Measurements from ENCODE around the gene HOXB9. TPM values are rescaled to one million over a fixed set of nuclear protein-coding genes. Genes with fewer than 3 reads are reported as not detected.
A peak's percentile ranks its signal among the peaks of the same experiment; 100 is the strongest.

Gene HOXB9
- total RNA-seq, 1 experiment from 2014 or later = not detected

DNA sequence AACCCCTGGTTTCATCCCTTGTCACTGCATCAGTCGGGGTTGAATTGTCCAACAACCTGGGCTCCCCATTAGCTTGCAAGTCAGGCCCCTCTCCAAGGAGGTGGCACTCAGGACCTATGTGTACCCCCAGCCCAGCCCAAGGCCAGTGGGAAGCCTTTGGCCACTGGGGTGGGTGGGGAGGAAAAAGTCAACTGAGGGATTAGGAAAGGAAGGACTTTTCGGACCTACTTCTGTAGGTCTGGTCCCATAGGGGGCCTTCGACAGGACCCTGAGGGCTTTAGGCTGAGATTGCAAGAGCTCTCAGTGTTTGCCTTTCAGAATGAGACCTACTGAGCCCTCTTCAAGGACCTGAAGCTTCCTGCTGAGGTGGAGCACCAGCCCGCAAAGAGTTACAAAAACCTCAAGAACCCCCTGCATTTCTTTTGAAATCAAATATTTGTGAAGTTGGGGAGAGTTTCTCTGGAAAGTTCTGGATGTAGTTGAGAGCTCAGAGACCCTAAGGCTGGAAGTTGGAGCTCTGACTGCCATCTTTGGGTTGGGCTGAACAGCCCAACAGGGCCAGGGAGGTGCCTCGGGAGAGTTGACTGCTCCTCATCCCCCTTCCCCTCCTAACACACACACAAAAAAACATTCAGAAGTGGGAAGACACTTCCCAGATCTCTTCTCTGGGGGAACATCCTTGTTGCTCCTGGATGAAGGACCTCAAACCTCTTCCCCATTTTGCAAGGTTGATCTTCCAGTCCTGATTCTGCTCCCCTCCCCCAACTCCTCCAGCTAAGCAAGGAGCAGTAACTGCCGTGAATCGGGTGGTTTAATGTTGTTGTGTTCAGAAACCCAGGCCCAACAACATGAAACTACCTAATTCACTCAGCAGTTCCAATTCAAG, 5.8 kb upstream of the HOXB9 start:
- H3K27ac ChIP-seq (ENCODE audit: insufficient read length, low read depth, low read length) = no peak overlapping the region
- H2BK12ac ChIP-seq (ENCODE audit: insufficient read length, low read depth, low read length) = no peak overlapping the region
- H3T11ph ChIP-seq (ENCODE audit: low read length) = no peak overlapping the region
- H4K5ac ChIP-seq (ENCODE audit: insufficient read length, low read depth, low read length) = no peak overlapping the region
- TF ChIP-seq CTCF (conservative IDR thresholded peaks at IDR 0.05) = no peak
- H2AK5ac ChIP-seq (ENCODE audit: insufficient read length, low read length) = no peak overlapping the region
- no peak overlapping the region for H2BK120ac ChIP-seq (ENCODE audit: low read depth, low read length, poor library complexity, severe bottlenecking)
- H3K79me2 ChIP-seq (ENCODE audit: insufficient read depth, low read length) = no peaks in the 10 kb centered on the region; the same call in 1 of the 2 replicates
- H3K23ac ChIP-seq (ENCODE audit: insufficient read length, low read depth, low read length) = no peak overlapping the region
- peaks cover 100% of the 10 kb centered on the region for H3K27me3 Mint-ChIP-seq (ENCODE audit: low read depth)
- H3K4me2 ChIP-seq (ENCODE audit: insufficient read depth, insufficient read length, low read length) = no peak overlapping the region
- no peak overlapping the region for H4K91ac ChIP-seq (ENCODE audit: insufficient read length, low read depth, low read length)
- H3K9ac ChIP-seq (ENCODE audit: extremely low read depth, insufficient read length, low read length) = no peak overlapping the region
- H3K4ac ChIP-seq (ENCODE audit: low read depth, low read length) = no peak overlapping the region
- no peaks in the 10 kb centered on the region for H3K79me1 ChIP-seq (ENCODE audit: insufficient read depth, low read depth, low read length, poor library complexity, severe bottlenecking)
- no peak overlapping the region for H3K56ac ChIP-seq (ENCODE audit: insufficient read length, low read depth, low read length)
- no peak overlapping the region for H3K18ac ChIP-seq (ENCODE audit: insufficient read length, low read depth, low read length)
- peaks cover 4 to 17% of the 10 kb centered on the region in 2 experiments for H3K9me3 Mint-ChIP-seq
- H2BK20ac ChIP-seq (ENCODE audit: low read depth, low read length, poor library complexity, severe bottlenecking) = no peak overlapping the region
- peak; percentile 30 for DNase-seq
- no peak overlapping the region for H3K14ac ChIP-seq (ENCODE audit: insufficient read depth, low read length)
- H3K36me3 Mint-ChIP-seq (ENCODE audit: insufficient read depth in 1 of 3, low read depth in 3 of 3) = peaks cover 0 to 1% (median 0%) of the 10 kb centered on the region in 3 experiments; a peak in 2 of 7 replicates
- H4K20me1 ChIP-seq (ENCODE audit: control insufficient read depth, insufficient read depth, insufficient read length) = no peaks in the 10 kb centered on the region
- H4K8ac ChIP-seq (replicated peaks; ENCODE audit: insufficient read length, low read depth, low read length) = no peak overlapping the region
- no peak overlapping the region for H3K27ac Mint-ChIP-seq
- no peak overlapping the region for H2AFZ ChIP-seq (ENCODE audit: low read length)
- no peaks in the 10 kb centered on the region for H3K9me3 ChIP-seq (ENCODE audit: control insufficient read depth, low read depth, low read length)
- no peak overlapping the region for H2BK15ac ChIP-seq (ENCODE audit: low read depth, low read length)
- H2BK5ac ChIP-seq (ENCODE audit: insufficient read length, low read length) = no peak overlapping the region
- peaks cover 97% of the 10 kb centered on the region for H3K27me3 ChIP-seq (ENCODE audit: insufficient read depth, low read length)
- WGBS (ENCODE audit: extremely low coverage, insufficient read length, low lambda C conversion rate) = no CpG with 5 or more reads among the region's 7 CpGs
- H3K23me2 ChIP-seq (ENCODE audit: insufficient read length, low read depth, low read length, poor library complexity, severe bottlenecking) = no peaks in the 10 kb centered on the region
- H3K4me1 Mint-ChIP-seq = peaks cover 2 to 7% of the 10 kb centered on the region in 2 experiments; a peak in 2 of 4 replicates
- no peaks in the 10 kb centered on the region; the same call in 1 of the 2 replicates for H3K4me1 ChIP-seq (ENCODE audit: insufficient read depth, low read length)
- no peak overlapping the region for H3K4me3 Mint-ChIP-seq

All from H9 (cell line).